ENCODE data around the gene ARRDC5.
A peak's percentile ranks its signal among the peaks of the same experiment; 100 is the strongest.
"Not testable (repeated sequence)": the region's sequence is repeated elsewhere in the genome, so short reads cannot be mapped to it uniquely, and the experiment has no call there.

The ARRDC5 gene

GRCh38 chr19:4870025-4870700 lies 32.5 kb downstream of the ARRDC5 start:
- ATAC-seq (ENCODE audit: low read depth) (no peak), DNase-seq (ENCODE audit: low spot score in 2 of 2) (no peak)
- peak overlapping the region; percentile 56 for H3K27ac Mint-ChIP-seq
- no peaks in the 10 kb centered on the region for H3K36me3 Mint-ChIP-seq
- H3K27me3 Mint-ChIP-seq = peaks cover 4% of the 10 kb centered on the region
- H3K9me3 Mint-ChIP-seq = no peaks in the 10 kb centered on the region
- H3K4me3 Mint-ChIP-seq = no peak overlapping the region
- peaks cover 11% of the 10 kb centered on the region for H3K4me1 Mint-ChIP-seq

- Mint-ChIP-seq H3K27ac (peak overlapping the region; percentile 86), H3K4me1 (peaks cover 20% of the 10 kb centered on the region), H3K4me3 (peak overlapping the region; percentile 82), H3K36me3 (no peaks in the 10 kb centered on the region), H3K9me3 (no peaks in the 10 kb centered on the region), H3K27me3 (no peaks in the 10 kb centered on the region)
- no peak for DNase-seq (ENCODE audit: low spot score in 2 of 2)
- ATAC-seq (ENCODE audit: low read depth) = no peak
These were observed 34.3 kb downstream of the ARRDC5 start for GRCh38 chr19:4868286-4868834.

GRCh38 chr19:4867534-4868285 lies 35.0 kb downstream of the ARRDC5 start, which contains the start of gene PLIN3:
Gene PLIN3 (minus strand): TSS chr19:4867667. CDS start chr19:4861394, 6,273 bp downstream.
- DNase-seq (ENCODE audit: low spot score in 2 of 2) = peak; percentile 89 to 94
- H3K27me3 Mint-ChIP-seq = no peaks in the 10 kb centered on the region
- no peaks in the 10 kb centered on the region for H3K9me3 Mint-ChIP-seq
- H3K4me1 Mint-ChIP-seq = peaks cover 18% of the 10 kb centered on the region
- ATAC-seq (ENCODE audit: low read depth) = peak; percentile 86
- H3K27ac Mint-ChIP-seq = peak within 1 kb of the TSS; percentile 86
- H3K4me3 Mint-ChIP-seq = peak within 1 kb of the TSS; percentile 82
- H3K36me3 Mint-ChIP-seq = no peaks in the 10 kb centered on the region

GRCh38 chr19:4866595-4867424 lies 35.9 kb downstream of the ARRDC5 start:
- H3K36me3 Mint-ChIP-seq = no peaks in the 10 kb centered on the region
- ATAC-seq (ENCODE audit: low read depth) (peak; percentile 8), DNase-seq (ENCODE audit: low spot score in 2 of 2) (peak; percentile 23 to 50)
- H3K27ac Mint-ChIP-seq = peak overlapping the region; percentile 86
- no peaks in the 10 kb centered on the region for H3K9me3 Mint-ChIP-seq
- H3K4me3 Mint-ChIP-seq = peak overlapping the region; percentile 82
- H3K27me3 Mint-ChIP-seq = no peaks in the 10 kb centered on the region
- H3K4me1 Mint-ChIP-seq = peaks cover 15% of the 10 kb centered on the region

GRCh38 chr19:4861147-4861546 lies 41.5 kb downstream of the ARRDC5 start:
- Mint-ChIP-seq H3K4me1 (peaks cover 9% of the 10 kb centered on the region), H3K27ac (no peak overlapping the region), H3K4me3 (no peak overlapping the region), H3K9me3 (no peaks in the 10 kb centered on the region), H3K27me3 (no peaks in the 10 kb centered on the region), H3K36me3 (peaks cover 2% of the 10 kb centered on the region)
- ATAC-seq (ENCODE audit: low read depth) (no peak), DNase-seq (ENCODE audit: low spot score in 2 of 2) (no peak)

- Mint-ChIP-seq H3K9me3 (no peaks in the 10 kb centered on the region), H3K4me1 (peaks cover 7% of the 10 kb centered on the region), H3K27me3 (no peaks in the 10 kb centered on the region), H3K27ac (no peak overlapping the region), H3K36me3 (peaks cover 4% of the 10 kb centered on the region), H3K4me3 (no peak overlapping the region)
- ATAC-seq (ENCODE audit: low read depth) (no peak), DNase-seq (ENCODE audit: low spot score in 2 of 2) (no peak)
These were observed 43.0 kb downstream of the ARRDC5 start for GRCh38 chr19:4859697-4860096.

GRCh38 chr19:4856468-4856867 lies 46.2 kb downstream of the ARRDC5 start:
- not testable (repeated sequence) for H3K36me3 Mint-ChIP-seq; H3K4me1 Mint-ChIP-seq; H3K27me3 Mint-ChIP-seq; H3K4me3 Mint-ChIP-seq; H3K27ac Mint-ChIP-seq; DNase-seq (ENCODE audit: low spot score in 2 of 2); ATAC-seq (ENCODE audit: low read depth); H3K9me3 Mint-ChIP-seq

- not testable (repeated sequence) for H3K27ac Mint-ChIP-seq; H3K4me1 Mint-ChIP-seq; H3K9me3 Mint-ChIP-seq; H3K27me3 Mint-ChIP-seq; H3K4me3 Mint-ChIP-seq; DNase-seq (ENCODE audit: low spot score in 2 of 2); ATAC-seq (ENCODE audit: low read depth); H3K36me3 Mint-ChIP-seq
These were observed 49.2 kb downstream of the ARRDC5 start for GRCh38 chr19:4853506-4853905.

GRCh38 chr19:4852484-4852883 lies 50.2 kb downstream of the ARRDC5 start:
- Mint-ChIP-seq H3K4me3 (no peak overlapping the region), H3K36me3 (peaks cover 6% of the 10 kb centered on the region), H3K27ac (no peak overlapping the region), H3K27me3 (no peaks in the 10 kb centered on the region), H3K9me3 (no peaks in the 10 kb centered on the region), H3K4me1 (peaks cover 8% of the 10 kb centered on the region)
- no peak for DNase-seq (ENCODE audit: low spot score in 2 of 2)
- no peak for ATAC-seq (ENCODE audit: low read depth)

GRCh38 chr19:4851551-4852290 lies 51.0 kb downstream of the ARRDC5 start:
- ATAC-seq (ENCODE audit: low read depth) (peak; percentile 90), DNase-seq (ENCODE audit: low spot score in 2 of 2) (peak; percentile 75 to 84)
- Mint-ChIP-seq H3K4me3 (peak overlapping the region; percentile 46), H3K9me3 (no peaks in the 10 kb centered on the region), H3K27me3 (no peaks in the 10 kb centered on the region), H3K4me1 (peaks cover 8% of the 10 kb centered on the region), H3K36me3 (peaks cover 6% of the 10 kb centered on the region), H3K27ac (no peak overlapping the region)

GRCh38 chr19:4849019-4849418 lies 53.7 kb downstream of the ARRDC5 start:
- Mint-ChIP-seq H3K4me3 (peak overlapping the region; percentile 22), H3K36me3 (peaks cover 9% of the 10 kb centered on the region), H3K9me3 (no peaks in the 10 kb centered on the region), H3K4me1 (peaks cover 8% of the 10 kb centered on the region), H3K27ac (no peak overlapping the region), H3K27me3 (no peaks in the 10 kb centered on the region)
- DNase-seq (ENCODE audit: low spot score in 2 of 2) (no peak), ATAC-seq (ENCODE audit: low read depth) (no peak)

- no peak for ATAC-seq (ENCODE audit: low read depth)
- H3K36me3 Mint-ChIP-seq = peaks cover 12% of the 10 kb centered on the region
- H3K4me1 Mint-ChIP-seq = peaks cover 8% of the 10 kb centered on the region
- no peak for DNase-seq (ENCODE audit: low spot score in 2 of 2)
- no peak overlapping the region for H3K27ac Mint-ChIP-seq
- no peaks in the 10 kb centered on the region for H3K27me3 Mint-ChIP-seq
- no peak overlapping the region for H3K4me3 Mint-ChIP-seq
- H3K9me3 Mint-ChIP-seq = no peaks in the 10 kb centered on the region
These were observed 55.3 kb downstream of the ARRDC5 start for GRCh38 chr19:4847190-4847973.

GRCh38 chr19:4845975-4846374 lies 56.7 kb downstream of the ARRDC5 start:
- H3K36me3 Mint-ChIP-seq = peaks cover 12% of the 10 kb centered on the region
- ATAC-seq (ENCODE audit: low read depth) = not testable (repeated sequence)

More at GRCh38 chr19:4845975-4846374, 56.7 kb downstream of the ARRDC5 start:
- not testable (repeated sequence) for H3K9me3 Mint-ChIP-seq; DNase-seq (ENCODE audit: low spot score in 2 of 2); H3K27me3 Mint-ChIP-seq; H3K27ac Mint-ChIP-seq; H3K4me1 Mint-ChIP-seq; H3K4me3 Mint-ChIP-seq
